ENCODE data around the gene CCT7. TPM values are rescaled to one million over a fixed set of nuclear protein-coding genes. Genes with fewer than 3 reads are reported as not detected.

The CCT7 gene
- total RNA-seq, 3 donors from 2014 or later (not counting 1 experiment from before 2014, with no cell fraction given), result 82.3 to 114 (median 112) TPM

DNA sequence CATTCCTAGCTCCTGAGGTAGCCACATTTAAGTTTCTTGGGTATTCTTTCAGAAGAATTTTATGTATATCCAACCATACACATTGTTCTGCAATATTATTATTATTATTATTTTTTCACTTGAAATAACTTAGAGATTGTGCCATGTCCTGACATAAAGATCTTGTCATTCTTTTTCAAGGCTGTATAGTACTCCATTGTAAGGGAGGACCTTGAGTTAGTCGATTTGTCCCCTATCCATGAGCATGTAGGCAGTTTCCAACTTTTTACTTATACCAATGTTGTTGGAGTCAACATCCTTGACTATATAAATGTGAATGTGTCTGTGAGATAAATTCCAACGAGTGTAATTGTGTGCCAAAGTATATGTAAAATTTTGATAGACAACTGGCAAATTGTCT lies 60.1 kb downstream of the CCT7 start:
- peaks cover 7 to 8% of the 10 kb centered on the region in 2 donors for H3K4me1 Mint-ChIP-seq
- ATAC-seq, result no peak
- Histone ChIP-seq H3K9me3 (ENCODE audit: control insufficient read depth, insufficient read depth, low read length) (no peaks in the 10 kb centered on the region), H3K36me3 (ENCODE audit: control insufficient read depth, insufficient read depth, low read length) (no peaks in the 10 kb centered on the region), H3K27me3 (ENCODE audit: control insufficient read depth, insufficient read depth, low read length) (peaks cover 63% of the 10 kb centered on the region), H3K27ac (ENCODE audit: low read length) (no peak overlapping the region), H3K4me3 (ENCODE audit: low read length) (no peak overlapping the region), H3K4me1 (ENCODE audit: control insufficient read depth, insufficient read depth, low read length) (peaks cover 26% of the 10 kb centered on the region)
- H3K9me3 Mint-ChIP-seq, result no peaks in the 10 kb centered on the region
- no peak overlapping the region for H3K27ac Mint-ChIP-seq
- H3K4me3 Mint-ChIP-seq, result peak overlapping the region; percentile 72
- WGBS (ENCODE audit: insufficient coverage), result no CpG with 5 or more reads among the region's 2 CpGs
- TF ChIP-seq, protein P1, sequence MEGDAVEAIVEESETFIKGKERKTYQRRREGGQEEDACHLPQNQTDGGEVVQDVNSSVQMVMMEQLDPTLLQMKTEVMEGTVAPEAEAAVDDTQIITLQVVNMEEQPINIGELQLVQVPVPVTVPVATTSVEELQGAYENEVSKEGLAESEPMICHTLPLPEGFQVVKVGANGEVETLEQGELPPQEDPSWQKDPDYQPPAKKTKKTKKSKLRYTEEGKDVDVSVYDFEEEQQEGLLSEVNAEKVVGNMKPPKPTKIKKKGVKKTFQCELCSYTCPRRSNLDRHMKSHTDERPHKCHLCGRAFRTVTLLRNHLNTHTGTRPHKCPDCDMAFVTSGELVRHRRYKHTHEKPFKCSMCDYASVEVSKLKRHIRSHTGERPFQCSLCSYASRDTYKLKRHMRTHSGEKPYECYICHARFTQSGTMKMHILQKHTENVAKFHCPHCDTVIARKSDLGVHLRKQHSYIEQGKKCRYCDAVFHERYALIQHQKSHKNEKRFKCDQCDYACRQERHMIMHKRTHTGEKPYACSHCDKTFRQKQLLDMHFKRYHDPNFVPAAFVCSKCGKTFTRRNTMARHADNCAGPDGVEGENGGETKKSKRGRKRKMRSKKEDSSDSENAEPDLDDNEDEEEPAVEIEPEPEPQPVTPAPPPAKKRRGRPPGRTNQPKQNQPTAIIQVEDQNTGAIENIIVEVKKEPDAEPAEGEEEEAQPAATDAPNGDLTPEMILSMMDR (IDR thresholded peaks at IDR 0.05), result no peak
- intact Hi-C loops (cut with micrococcal nuclease), result loop anchor here (5.0 kb wide), 1 partner anchor 82 kb away; the partner anchor contains the start of gene SMYD5
- peaks cover 54 to 56% of the 10 kb centered on the region in 2 donors for H3K27me3 Mint-ChIP-seq (ENCODE audit: low read depth in 2 of 2)
- no peaks in the 10 kb centered on the region for H3K36me3 Mint-ChIP-seq
- DNase-seq, result no peak

DNA sequence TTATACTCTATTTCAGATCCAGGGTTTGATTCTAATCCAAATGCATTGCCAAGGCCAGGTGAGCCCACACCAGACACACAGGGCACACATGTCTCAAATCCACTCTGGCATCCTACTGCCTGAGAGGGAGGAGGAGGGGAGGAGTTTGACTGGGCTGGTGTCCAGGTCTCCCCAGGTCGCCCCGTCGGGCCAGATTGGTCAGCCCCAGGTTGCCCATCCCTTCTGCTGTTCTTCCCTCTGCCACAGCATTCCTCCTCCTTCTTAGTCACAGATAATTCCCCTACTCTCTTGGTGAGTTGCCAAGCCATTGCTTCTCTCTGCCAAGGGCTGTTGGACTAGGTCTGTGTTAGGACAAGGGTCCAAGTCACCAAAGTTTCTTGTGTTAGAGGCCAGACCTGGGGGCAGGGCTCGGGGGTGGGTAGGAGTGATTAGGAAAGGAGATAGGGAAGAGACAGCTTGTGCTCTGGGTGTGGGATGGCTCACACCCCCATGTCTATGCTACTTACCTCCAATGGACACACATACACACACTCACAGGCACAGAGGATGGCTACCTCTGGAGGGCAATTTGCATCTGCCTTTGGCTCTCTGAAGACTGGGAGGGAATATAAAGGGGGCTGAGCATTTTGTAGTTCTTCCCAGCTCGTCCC lies 61.8 kb downstream of the CCT7 start:
- Mint-ChIP-seq H3K4me3 (no peak overlapping the region), H3K9me3 (no peaks in the 10 kb centered on the region), H3K4me1 (peaks cover 6 to 8% of the 10 kb centered on the region in 2 donors), H3K27me3 (ENCODE audit: low read depth in 2 of 2) (peaks cover 54 to 58% of the 10 kb centered on the region in 2 donors), H3K36me3 (no peaks in the 10 kb centered on the region), H3K27ac (no peak overlapping the region)
- Histone ChIP-seq H3K27ac (ENCODE audit: low read length) (no peak overlapping the region), H3K4me3 (ENCODE audit: low read length) (no peak overlapping the region), H3K36me3 (ENCODE audit: control insufficient read depth, insufficient read depth, low read length) (no peaks in the 10 kb centered on the region), H3K27me3 (ENCODE audit: control insufficient read depth, insufficient read depth, low read length) (peaks cover 51% of the 10 kb centered on the region), H3K4me1 (ENCODE audit: control insufficient read depth, insufficient read depth, low read length) (peaks cover 26% of the 10 kb centered on the region), H3K9me3 (ENCODE audit: control insufficient read depth, insufficient read depth, low read length) (no peaks in the 10 kb centered on the region)
- intact Hi-C loops (cut with micrococcal nuclease), result no loop called here
- TF ChIP-seq, protein P1 (IDR thresholded peaks at IDR 0.05), result no peak
- DNase-seq (no peak), ATAC-seq (no peak)
- WGBS (ENCODE audit: insufficient coverage), result 56% methylated on average over 3 of the region's 5 CpGs

DNA sequence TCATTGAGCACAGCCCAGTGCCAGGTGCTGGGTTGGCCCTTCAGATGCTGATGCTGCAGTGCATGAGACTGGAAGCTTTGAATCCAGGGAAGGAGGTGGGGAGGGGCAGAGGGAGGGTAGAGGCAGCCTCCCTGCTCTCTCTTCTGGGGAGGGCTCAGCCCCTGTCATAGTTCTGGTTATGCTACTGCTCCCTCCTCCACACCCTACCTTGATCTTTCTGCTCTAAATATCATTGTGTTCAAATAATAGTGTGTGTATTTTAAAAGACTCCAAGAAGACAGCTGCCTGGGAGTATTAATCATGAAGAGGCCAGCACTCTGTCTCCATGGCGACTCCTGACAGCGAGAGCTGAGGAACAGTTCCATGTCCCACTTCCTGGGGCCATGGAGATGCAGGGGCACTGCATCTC lies 63.0 kb downstream of the CCT7 start:
- Mint-ChIP-seq H3K27me3 (ENCODE audit: low read depth in 2 of 2) (peaks cover 51 to 64% of the 10 kb centered on the region in 2 donors), H3K4me3 (no peak overlapping the region), H3K27ac (no peak overlapping the region), H3K36me3 (no peaks in the 10 kb centered on the region), H3K4me1 (no peaks in the 10 kb centered on the region), H3K9me3 (no peaks in the 10 kb centered on the region)
- Histone ChIP-seq H3K27ac (ENCODE audit: low read length) (no peak overlapping the region), H3K27me3 (ENCODE audit: control insufficient read depth, insufficient read depth, low read length) (peaks cover 40% of the 10 kb centered on the region), H3K4me3 (ENCODE audit: low read length) (no peak overlapping the region), H3K4me1 (ENCODE audit: control insufficient read depth, insufficient read depth, low read length) (peaks cover 13% of the 10 kb centered on the region), H3K36me3 (ENCODE audit: control insufficient read depth, insufficient read depth, low read length) (no peaks in the 10 kb centered on the region), H3K9me3 (ENCODE audit: control insufficient read depth, insufficient read depth, low read length) (no peaks in the 10 kb centered on the region)
- DNase-seq (no peak), ATAC-seq (no peak)
- intact Hi-C loops (cut with micrococcal nuclease), result no loop called here
- TF ChIP-seq, protein P1 (IDR thresholded peaks at IDR 0.05), result no peak
- WGBS (ENCODE audit: insufficient coverage), result 26% methylated on average over 2 of the region's 2 CpGs

DNA sequence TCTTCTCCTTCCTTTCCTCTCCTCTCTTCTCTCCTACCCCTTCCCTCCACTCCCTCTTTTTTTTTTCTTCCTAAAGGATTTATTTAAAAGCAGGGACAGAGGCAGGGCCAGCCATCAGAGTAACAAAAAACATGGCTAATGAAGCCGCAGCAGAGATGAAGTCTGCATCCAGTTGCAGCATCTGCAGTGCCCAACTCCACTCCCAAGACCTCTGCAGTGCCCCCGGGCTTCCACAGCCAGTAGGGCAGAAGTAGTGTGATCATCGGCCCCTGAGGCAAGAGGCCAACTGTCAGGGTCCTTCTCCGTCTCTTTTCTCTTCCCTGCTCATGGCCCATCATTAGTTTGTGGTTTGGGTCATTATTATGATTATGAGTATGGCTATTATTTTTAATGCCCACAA lies 63.5 kb downstream of the CCT7 start:
- peaks cover 36% of the 10 kb centered on the region for H3K27me3 ChIP-seq (ENCODE audit: control insufficient read depth, insufficient read depth, low read length)
- 46% methylated on average over 2 of the region's 4 CpGs for WGBS (ENCODE audit: insufficient coverage)
- Mint-ChIP-seq H3K27ac (no peak overlapping the region), H3K9me3 (no peaks in the 10 kb centered on the region), H3K36me3 (no peaks in the 10 kb centered on the region), H3K4me1 (no peaks in the 10 kb centered on the region), H3K27me3 (ENCODE audit: low read depth in 2 of 2) (peaks cover 46 to 69% of the 10 kb centered on the region in 2 donors), H3K4me3 (no peak overlapping the region)
- DNase-seq (no peak), ATAC-seq (no peak)
- no peaks in the 10 kb centered on the region for H3K36me3 ChIP-seq (ENCODE audit: control insufficient read depth, insufficient read depth, low read length)
- no peak overlapping the region for H3K4me3 ChIP-seq (ENCODE audit: low read length)
- intact Hi-C loops (cut with micrococcal nuclease), result no loop called here
- peaks cover 8% of the 10 kb centered on the region for H3K4me1 ChIP-seq (ENCODE audit: control insufficient read depth, insufficient read depth, low read length)
- no peaks in the 10 kb centered on the region for H3K9me3 ChIP-seq (ENCODE audit: control insufficient read depth, insufficient read depth, low read length)
- H3K27ac ChIP-seq (ENCODE audit: low read length), result no peak overlapping the region
- TF ChIP-seq, protein P1 (IDR thresholded peaks at IDR 0.05), result no peak

All from natural killer cell (primary cell).